ENCODE data around the gene CD37. TPM values are rescaled to one million over a fixed set of nuclear protein-coding genes. Genes with fewer than 3 reads are reported as not detected.

The CD37 gene
- total and polyA plus RNA-seq, 2 experiments from 2014 or later, result 106 TPM; not detected in 1

GRCh38 chr19:49366110-49366509, 30.9 kb downstream of the CD37 start:
- H3K4me1 ChIP-seq (ENCODE audit: insufficient read depth), result no peaks in the 10 kb centered on the region; the same call in 1 of the 2 replicates
- H3K36me3 Mint-ChIP-seq (ENCODE audit: low read depth), result peaks cover 21% of the 10 kb centered on the region; the same call in 2 of the 3 replicates
- no peak overlapping the region for H3K4me2 ChIP-seq
- no peaks in the 10 kb centered on the region for H3K27me3 ChIP-seq (ENCODE audit: insufficient read depth)
- no peaks in the 10 kb centered on the region for H3K36me3 ChIP-seq (ENCODE audit: insufficient read depth)
- peaks cover 34% of the 10 kb centered on the region for H3K9me3 Mint-ChIP-seq
- no peak for ATAC-seq
- H3K4me3 ChIP-seq, result no peak overlapping the region
- H3K9me2 ChIP-seq (ENCODE audit: insufficient read depth), result no peaks in the 10 kb centered on the region
- no peak overlapping the region for H2AFZ ChIP-seq
- TF ChIP-seq JUNB (IDR thresholded peaks at IDR 0.05; ENCODE audit: unreplicated experiment), result no peak
- no peak for TF ChIP-seq ETS1 (IDR thresholded peaks at IDR 0.05)
- no peak for TF ChIP-seq ZNF331 (CRISPR knock-in tag; IDR thresholded peaks at IDR 0.05; ENCODE audit: low read depth)
- no peak for TF ChIP-seq POLR2AphosphoS5 (IDR thresholded peaks at IDR 0.05; ENCODE audit: low read depth)
- no peak for TF ChIP-seq EZH2phosphoT487 (IDR thresholded peaks at IDR 0.05; ENCODE audit: unreplicated experiment)
- TF ChIP-seq ZNF114 (CRISPR knock-in tag; IDR thresholded peaks at IDR 0.05), result no peak
- no peak for TF ChIP-seq REST (IDR thresholded peaks at IDR 0.05; ENCODE audit: unreplicated experiment)
- TF ChIP-seq CTCF (conservative IDR thresholded peaks at IDR 0.05; ENCODE audit: low read depth in 2 of 2), result no peak
- H3K4me3 Mint-ChIP-seq, result no peak overlapping the region
- H4K20me1 ChIP-seq (replicated peaks; ENCODE audit: insufficient read depth), result no peaks in the 10 kb centered on the region
- peaks cover 14% of the 10 kb centered on the region for H3K27me3 Mint-ChIP-seq (ENCODE audit: insufficient read depth, low read depth, poor library complexity)
- no peak overlapping the region for H3K27ac Mint-ChIP-seq
- peaks cover 6% of the 10 kb centered on the region; the same call in 1 of the 2 replicates for H3F3A ChIP-seq (replicated peaks; ENCODE audit: low read depth)
- DNase-seq (ENCODE audit: low spot score), result no peak
- H3K4me1 Mint-ChIP-seq, result no peaks in the 10 kb centered on the region; the same call in 1 of the 3 replicates
- H3K27ac ChIP-seq (ENCODE audit: low read depth), result no peak overlapping the region
- peaks cover 15% of the 10 kb centered on the region for H3K79me2 ChIP-seq (replicated peaks; ENCODE audit: insufficient read depth)

- Histone ChIP-seq H3K36me3 (ENCODE audit: insufficient read depth) (no peaks in the 10 kb centered on the region), H4K20me1 (replicated peaks; ENCODE audit: insufficient read depth) (no peaks in the 10 kb centered on the region), H3K27ac (ENCODE audit: low read depth) (no peak overlapping the region), H3K4me2 (no peak overlapping the region), H3K9me2 (ENCODE audit: insufficient read depth) (no peaks in the 10 kb centered on the region), H3K27me3 (ENCODE audit: insufficient read depth) (no peaks in the 10 kb centered on the region), H3K79me2 (replicated peaks; ENCODE audit: insufficient read depth) (no peaks in the 10 kb centered on the region), H3F3A (replicated peaks; ENCODE audit: low read depth) (no peaks in the 10 kb centered on the region), H3K4me1 (ENCODE audit: insufficient read depth) (no peaks in the 10 kb centered on the region; the same call in 1 of the 2 replicates), H2AFZ (no peak overlapping the region), H3K4me3 (no peak overlapping the region)
- peaks cover 30% of the 10 kb centered on the region for H3K9me3 Mint-ChIP-seq
- ATAC-seq (no peak), DNase-seq (ENCODE audit: low spot score) (no peak)
- H3K4me3 Mint-ChIP-seq, result no peak overlapping the region
- H3K27me3 Mint-ChIP-seq (ENCODE audit: insufficient read depth, low read depth, poor library complexity), result peaks cover 8% of the 10 kb centered on the region
- TF ChIP-seq CREB1 (CRISPR knock-in tag; IDR thresholded peaks at IDR 0.05; ENCODE audit: low read depth), result no peak
- no peak for TF ChIP-seq STAT1 (IDR thresholded peaks at IDR 0.05; ENCODE audit: unreplicated experiment)
- TF ChIP-seq ZNF114 (CRISPR knock-in tag; IDR thresholded peaks at IDR 0.05), result no peak
- TF ChIP-seq EZH2 (IDR thresholded peaks at IDR 0.05; ENCODE audit: low read depth, unreplicated experiment), result no peak
- no peak overlapping the region for H3K27ac Mint-ChIP-seq
- H3K36me3 Mint-ChIP-seq (ENCODE audit: low read depth), result peaks cover 21% of the 10 kb centered on the region; the same call in 2 of the 3 replicates
- no peaks in the 10 kb centered on the region; the same call in 2 of the 3 replicates for H3K4me1 Mint-ChIP-seq
Observed at GRCh38 chr19:49368711-49369358, 33.6 kb downstream of the CD37 start.

Data from GM23338 (cell line).